GM19455 (cell line): ENCODE results near the gene RBFOX2.
"Not testable (repeated sequence)": the region's sequence is repeated elsewhere in the genome, so short reads cannot be mapped to it uniquely, and the experiment has no call there.

Experiments
- ATAC-seq: cut with Tn5 transposase; IDR thresholded peaks from one replicate; pipeline ENCODE4 v1.9.1; 2021; ENCODE audit not compliant: unreplicated experiment

The RBFOX2 gene

DNA sequence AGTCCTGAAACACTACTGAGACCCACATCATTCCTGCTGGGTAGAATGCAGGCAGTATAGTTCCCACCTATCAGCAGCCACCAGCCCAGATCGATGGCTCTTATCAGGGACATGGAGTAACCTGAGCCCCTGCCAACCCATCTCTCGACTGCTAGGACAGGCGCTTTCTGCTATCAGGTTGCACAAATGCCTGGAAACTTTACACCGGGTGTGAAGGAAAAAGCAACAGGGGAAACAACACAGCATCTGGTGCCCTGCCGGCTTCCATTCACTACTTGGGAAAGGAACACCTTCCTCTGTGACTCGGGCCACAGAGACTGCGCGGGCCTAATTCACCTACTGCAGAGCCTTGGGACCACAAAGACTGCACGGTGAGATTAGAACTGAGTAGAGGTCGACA lies 18.5 kb downstream of the RBFOX2 start:
- no peak for ATAC-seq

DNA sequence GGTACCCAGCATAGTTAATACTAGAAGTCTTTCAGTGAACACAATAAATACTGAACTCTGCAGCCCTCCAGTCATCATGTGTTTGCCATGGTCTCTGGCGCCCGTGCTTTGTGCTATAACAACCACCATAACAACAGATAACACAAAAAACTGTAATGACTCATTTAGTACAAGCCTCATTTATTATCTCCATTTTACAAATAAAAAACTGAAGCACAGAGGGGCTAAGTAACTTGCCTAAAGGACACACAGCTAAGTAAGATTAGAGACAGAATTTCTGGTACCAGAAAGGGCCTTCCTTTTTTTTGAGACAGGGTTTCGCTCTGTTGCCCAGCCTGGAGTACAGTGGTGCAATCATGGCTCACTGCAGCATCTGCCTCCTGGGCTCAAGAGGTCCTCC lies 19.5 kb downstream of the RBFOX2 start:
- no peak for ATAC-seq

DNA sequence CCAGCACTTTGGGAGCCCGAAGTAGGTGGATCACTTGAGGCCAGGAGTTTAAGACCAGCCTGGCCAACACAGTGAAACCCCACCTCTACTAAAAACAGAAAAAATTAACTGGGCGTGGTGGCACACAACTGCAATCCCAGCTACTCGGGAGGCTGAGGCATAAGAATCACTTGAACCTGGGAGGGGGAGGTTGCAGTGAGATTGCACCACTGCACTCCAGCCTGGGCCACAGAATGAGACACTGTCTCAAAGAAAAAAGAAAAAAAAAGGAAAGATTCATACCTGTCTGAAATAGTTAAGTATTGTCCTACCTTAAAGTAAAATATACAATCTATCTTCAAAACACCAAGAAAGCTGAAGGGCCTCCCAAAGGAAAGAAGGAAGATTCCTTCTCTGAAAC lies 20.1 kb downstream of the RBFOX2 start:
- no peak for ATAC-seq

DNA sequence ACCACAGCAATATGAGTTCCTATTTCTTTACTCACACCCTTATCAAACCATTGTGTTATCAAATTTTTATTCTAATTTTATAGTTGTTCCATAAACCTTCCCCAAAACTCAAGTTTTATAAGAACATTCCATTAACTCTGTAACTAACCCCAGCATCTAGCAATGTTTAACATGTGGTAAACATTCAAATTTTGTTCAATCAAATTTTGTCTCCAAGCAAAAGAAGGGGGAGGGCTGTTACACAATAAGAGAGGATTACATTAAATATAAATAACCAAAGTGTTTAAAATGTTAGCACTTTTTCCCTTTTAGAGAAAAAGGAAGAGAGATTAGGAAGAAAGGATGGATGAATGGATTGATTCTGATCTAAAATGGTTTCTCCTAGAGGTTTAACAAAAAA lies 20.5 kb downstream of the RBFOX2 start:
- no peak for ATAC-seq

DNA sequence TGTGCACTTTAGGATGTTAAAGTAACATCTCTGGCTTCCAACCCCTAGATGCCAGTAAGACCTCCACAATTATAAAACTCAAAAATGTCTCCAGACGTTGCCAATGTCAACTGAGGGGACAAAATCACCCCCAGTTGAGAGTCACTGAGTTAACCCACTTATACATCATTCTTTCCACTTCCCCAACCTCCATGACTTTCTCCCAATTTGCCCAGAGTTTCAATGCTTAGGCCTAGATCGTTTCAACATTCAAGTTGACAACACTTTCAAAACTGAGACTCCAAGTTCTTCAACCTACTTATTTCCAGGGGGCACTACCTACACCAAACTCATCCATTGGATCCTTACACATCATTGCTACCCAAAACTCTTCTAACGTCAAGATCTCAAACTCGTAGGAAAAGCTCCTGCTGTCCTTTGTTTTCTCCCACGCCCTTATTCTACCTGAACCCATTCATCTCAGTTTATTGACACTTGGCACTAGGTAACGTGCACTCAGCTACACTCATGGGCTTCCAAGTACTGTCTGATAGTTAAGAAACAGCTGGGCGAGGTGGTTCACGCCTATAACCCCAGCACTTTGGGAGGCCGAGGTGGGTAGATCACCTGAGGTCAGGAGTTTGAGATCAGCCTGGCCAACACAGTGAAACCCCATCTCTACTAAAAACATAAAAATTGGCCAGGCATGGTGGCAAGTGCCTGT lies 24.5 kb downstream of the RBFOX2 start:
- no peak for ATAC-seq

DNA sequence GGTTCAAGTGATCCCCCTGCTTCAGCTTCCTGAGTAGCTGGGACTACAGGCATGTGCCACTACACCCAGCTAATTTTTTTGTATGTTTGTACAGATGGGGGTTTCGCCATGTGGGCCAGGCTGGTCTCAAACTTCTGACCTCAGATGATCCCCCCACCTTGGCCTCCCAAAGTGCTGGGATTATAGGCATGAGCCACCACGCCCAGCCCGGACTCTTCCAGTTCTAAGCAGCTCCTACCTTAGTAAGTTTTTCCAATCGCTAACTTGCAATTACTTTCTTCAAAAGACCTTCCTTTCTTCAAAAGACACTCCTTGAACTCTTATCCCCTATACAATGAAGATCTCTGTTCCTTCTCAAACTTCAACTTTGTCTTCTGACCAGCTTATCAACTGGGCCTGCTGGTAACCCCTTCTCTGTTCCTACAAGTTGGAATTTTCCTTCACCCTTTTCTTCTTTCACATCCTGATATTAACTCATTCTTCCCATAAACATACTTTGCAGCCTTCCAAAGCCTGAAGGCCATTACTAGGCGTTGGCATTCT lies 25.8 kb downstream of the RBFOX2 start:
- ATAC-seq: no peak

DNA sequence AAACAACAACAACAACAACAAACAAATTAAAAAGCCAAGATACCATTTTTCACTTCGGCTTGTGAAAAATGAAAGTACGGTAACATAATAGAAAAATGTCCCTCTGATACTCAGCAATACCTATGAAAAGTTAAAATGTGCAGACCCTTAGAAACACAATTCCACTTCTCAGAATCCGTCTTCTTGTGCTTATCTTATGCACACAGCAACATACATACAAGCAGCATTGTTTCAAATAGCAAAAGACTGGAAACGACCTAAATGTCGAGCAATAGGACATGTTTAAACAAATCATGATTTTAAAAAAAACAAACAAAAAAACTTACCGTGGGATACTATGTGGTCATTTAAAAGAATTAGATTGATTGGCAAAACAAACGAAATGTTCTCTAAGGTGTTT lies 26.5 kb downstream of the RBFOX2 start:
- no peak for ATAC-seq

DNA sequence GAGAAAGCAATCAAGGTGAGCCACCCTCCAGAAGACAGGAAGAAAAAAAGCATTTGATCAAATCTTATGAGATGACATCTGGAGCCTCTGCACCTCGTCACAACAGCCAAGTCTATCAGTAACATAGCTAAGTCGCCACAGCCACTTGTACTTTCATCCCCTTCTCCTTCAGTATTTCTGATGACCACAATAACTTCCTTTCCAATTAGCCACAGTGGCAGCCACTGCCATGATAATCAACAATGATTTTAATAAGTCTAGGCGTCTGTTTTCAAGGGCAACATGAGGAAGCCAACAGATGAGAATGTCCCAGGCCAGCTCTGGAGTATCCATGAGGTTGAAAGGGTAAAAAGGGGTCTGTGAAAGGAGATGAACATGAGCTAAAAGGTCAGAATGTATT lies 29.9 kb downstream of the RBFOX2 start:
- ATAC-seq: no peak

DNA sequence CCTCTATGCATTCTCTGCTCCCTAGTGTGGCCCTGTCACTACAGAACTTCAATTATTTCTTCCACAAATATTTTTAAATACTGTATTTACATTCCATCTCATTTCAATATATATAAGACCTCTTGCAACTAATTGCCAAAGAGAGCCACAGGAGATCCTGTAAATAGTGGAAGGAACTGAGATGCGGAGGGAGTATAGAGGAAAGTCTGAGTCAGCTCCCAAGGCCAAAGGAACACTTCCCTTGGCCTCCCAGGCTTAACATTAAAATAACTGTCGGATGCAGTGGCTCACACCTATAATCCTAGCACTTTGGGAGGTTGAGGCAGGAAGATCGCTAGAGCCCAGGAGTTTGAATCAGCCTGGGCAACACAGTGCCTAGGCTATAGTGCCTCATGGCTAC lies 31.2 kb downstream of the RBFOX2 start:
- ATAC-seq: no peak

DNA sequence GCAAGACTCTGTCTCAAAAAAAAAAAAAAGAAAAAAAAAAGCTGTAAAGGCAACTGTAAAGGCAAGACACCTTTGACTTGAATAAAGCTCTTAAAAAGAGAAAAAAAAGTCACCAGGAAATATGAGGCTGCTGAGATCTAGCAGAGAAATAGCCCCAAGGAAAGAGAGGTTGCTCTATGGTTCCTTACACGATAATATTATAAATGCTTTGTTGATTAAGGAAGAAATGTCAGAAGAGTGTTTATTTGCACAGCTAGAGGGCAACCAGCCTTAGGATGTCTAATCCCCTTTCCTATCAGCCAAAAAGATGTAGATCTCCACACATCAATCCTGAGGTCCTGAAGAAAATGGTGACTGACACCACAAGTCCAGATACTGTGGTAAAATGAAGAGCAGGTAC lies 32.0 kb downstream of the RBFOX2 start:
- no peak for ATAC-seq

DNA sequence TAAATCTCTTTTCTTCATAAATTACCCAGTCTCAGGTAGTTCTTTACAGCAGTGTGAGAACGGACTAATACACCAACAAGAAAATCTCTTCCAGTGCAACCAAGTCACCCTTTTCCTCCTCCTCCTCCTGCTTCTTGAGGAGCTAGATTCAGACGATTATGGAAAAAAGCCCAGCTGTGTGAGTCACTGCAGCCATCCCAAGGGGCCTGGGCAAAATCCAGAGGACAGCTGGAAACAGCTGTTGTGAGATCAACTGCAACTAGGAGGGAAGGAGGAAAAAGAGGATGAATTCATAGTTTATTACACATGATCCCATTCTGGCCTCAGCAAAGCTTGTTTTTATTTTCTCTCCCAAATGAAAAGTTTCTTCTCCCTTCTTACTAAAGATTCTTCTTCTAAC lies 32.9 kb downstream of the RBFOX2 start:
- ATAC-seq: no peak

DNA sequence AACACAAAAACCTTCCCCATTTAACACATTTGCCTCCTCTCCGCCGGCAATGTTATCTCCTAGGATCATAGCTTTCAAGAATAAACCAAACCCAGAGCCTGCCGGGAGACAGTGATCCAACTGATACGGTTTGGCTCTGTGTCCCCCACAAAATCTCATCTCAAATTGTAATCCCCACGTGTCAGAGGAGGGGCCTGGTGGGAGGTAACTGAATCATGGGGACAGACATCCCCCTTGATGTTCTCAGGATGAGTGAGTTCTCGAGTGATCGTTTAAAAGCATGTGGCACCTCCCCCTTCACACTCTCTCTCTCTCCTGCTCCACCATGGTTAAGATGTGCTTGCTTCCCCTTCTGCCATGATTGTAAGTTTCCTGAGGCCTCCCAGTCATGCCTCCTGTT lies 33.3 kb downstream of the RBFOX2 start:
- no peak for ATAC-seq

DNA sequence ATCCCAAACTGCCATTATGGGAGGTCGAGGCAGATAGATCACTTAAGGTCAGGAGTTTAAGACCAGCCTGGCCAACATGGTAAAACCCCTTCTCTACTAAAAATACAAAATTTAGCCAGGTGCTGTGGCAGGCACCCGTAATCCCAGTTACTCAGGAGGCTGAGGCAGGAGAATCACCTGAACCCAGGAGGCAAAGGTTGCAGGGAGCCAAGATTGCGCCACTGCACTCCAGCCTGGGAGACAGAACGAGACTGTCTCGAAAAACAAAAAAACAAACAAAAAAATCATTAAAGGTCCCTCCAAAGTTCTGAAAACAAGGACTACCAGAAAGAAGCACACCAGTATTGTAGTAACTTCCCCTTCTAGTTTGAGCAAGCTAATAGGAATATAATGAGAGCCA lies 34.9 kb downstream of the RBFOX2 start:
- not testable (repeated sequence) for ATAC-seq

DNA sequence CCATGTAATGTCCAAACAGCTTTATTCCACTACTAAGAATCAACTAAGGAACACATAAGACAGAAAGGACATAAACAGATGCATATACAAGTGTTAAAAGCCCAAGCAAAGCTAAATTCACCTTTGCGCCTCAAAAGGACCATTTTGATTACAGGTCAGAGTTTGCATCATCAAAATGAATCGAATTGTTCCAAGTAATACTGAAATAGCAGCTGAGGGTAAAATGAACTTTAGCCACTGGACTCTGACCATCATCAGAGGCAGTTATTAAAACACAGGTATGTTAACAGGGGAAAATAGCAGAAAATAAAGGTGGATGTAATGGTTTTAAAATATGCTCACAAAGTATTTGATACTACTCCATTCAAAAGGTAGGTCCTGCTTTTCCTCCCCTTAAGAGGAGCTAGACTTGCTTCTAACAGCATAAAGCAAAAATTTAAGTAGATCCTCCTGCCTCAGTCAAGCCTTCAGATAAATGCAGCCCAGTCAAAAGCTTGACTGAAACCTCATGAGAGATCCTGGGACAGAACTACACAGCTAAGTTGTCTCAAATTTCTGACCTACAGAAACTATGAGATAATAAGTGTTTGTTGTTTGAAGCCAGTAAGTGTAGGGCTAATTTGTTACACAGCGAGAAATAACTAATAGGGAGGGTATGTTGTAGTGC lies 35.4 kb downstream of the RBFOX2 start:
- no peak for ATAC-seq

DNA sequence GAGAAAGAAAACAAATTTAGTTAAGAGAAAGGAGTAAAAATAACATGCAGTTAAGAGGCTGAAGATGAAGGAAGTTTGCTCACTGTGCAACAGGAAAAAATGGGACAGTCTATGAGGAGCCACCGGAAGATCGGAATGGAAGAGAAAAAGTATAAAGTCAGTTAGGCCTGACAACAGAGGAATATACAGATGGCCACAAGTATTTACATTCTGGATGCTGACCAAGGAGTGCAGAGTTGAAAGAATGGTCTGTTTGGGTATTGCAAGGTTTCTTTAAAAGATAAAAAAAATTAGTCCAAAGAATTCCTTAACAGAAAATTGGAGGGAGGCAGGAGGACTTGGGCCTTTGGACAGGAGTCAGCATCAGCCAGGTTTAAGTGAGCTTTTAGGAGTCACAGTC lies 37.5 kb downstream of the RBFOX2 start:
- no peak for ATAC-seq

DNA sequence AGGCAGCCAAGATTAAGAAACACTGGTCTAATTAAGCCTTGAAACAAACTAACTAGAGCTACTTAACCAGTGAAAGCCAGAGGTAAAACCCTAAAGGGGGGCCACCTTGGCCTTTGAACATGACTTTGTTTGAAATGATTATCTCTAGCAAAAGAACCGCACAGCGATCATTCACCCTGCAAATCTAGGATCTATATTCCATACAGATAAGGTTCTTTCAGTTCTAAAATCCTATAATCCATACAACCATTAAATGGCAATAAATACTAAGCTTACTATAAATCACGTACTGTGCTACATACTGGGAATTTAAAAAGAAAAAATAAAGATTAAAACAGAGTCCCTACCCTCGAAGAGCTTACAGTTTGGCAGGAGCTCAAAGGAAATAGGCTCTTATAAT lies 40.6 kb downstream of the RBFOX2 start:
- no peak for ATAC-seq

DNA sequence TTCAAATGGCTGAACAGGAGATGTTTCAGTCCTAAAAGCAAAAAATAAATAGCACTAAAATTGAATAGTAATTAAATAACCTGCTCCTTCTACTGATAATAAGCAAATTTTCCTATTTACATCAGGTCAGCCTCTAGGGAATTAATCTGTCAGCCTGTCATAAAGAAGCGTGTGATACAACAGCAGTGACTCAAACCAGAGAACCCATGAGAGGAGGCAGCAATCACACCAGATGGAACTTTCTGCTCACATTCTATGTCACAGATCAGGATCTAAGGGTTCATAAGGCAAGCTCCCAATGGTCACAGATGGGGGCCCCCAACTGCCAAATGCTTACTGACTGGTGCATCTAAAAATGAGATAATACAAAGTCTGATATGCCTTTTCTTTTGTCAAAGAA lies 41.1 kb downstream of the RBFOX2 start:
- no peak for ATAC-seq

DNA sequence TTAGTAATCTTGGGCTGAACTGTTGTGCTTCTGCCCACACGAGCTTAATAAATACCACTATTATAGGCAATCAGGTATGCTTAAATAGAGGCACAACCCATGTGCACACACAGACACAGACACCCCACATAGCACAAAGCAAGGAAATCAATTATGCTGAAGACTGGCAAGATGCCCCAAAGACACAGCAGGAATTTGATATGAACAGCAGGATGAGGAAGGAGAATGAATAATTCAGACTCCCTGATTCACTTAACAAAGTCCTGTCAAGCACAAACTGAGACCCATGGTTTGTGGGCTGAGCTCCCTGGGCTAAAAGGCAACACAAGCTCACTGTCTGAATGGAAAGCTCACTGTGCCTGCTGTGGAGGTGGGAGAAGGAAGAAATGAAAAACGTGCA lies 42.5 kb downstream of the RBFOX2 start:
- no peak for ATAC-seq

DNA sequence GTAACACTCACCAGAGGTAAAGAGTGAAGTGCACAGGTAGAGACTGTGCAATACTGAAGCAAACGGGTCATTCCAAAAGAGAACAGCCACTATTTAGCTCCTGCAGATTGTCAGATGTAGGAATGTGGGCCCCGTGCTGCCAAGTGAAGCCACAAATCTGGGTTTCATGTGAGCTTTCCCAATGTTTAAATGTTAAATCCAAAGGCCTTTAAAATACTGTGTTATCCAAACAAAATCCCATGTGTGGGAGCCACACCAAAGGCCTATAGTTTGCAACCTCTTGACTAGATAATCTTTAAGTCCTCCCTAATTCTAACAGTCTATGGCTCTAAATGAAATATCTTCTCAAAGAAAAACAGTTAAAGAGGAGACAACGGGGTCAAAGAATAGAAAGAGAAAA lies 43.3 kb downstream of the RBFOX2 start:
- ATAC-seq: no peak

DNA sequence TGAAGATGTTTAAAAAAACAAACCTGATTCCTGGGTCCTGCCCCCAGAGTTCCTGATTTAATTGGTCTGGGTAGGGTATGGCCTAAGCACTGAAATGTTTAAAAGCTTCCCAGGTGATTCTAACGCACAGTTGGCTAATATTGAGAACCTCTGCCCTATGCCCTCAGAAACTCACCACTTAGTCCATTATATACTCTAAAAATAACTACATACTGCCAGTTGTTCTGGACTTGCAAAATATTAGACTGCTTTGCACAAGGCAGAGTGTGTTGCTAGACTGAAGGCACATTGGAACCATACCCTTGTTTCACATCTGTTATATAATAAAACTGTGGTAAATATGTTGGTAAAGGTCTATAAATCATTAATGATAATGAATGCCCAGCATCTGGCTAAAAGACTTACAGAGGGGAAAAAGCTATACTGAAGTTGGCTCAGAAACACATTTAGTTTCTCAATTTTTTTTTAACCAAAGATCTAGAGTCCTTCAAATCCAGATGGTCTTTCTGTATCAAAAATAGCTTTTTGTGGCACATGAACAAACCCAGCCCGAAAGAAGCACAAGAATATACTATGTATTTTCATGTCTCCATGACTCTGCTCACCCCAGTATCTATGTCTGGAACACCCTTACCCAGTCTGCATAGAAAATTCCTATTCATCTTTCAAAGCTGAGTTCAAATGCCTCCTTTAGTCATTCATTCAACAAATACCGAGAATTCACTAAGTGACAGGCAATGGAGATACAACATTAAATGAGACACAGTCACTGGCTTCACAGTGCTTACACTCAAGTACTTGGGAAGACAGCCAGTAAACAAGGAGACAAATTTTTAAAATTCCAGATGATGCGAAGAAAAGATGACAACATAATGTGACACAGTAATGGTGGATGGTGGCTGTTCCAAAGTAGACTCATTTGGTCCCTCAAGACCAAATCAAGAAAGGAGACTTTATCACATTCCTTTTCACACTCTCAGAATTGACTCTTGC lies 44.1 kb downstream of the RBFOX2 start:
- ATAC-seq: no peak

DNA sequence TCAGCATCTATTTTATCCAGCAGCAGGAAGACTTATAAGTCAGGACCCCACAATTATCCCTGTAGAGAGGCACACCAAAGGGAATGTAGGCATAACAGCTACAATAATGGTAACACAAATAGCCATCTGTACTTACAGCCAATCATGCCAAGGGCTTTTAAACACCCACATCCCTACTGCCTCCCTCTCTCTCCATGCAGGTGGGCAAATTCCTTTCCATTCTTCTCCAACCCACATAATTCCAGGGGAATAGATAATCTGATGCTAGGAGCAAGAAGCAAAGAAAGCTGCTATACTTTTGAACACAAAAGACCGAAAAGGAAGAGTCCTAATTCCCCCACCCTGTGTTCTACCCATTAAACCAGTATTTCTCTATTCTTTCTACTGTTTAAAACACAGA lies 46.7 kb downstream of the RBFOX2 start:
- no peak for ATAC-seq

DNA sequence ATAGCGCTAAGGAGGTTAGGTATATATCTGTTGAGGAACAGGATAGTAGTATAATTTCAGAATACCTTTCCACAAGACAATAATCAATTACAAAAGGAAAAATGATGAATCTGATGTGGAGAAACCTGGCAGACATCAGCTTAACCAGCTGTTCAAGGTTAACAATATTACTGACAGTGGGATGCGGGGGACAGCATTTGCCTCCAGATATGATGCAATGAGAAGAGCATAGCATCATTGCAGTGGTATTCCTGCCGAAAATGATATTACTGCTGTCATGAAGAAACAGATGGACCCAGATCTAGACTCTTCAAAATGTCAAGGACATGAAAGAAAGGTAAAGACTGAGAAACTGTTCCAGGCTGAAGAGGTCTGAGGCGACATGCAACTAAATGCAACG lies 49.7 kb downstream of the RBFOX2 start:
- no peak for ATAC-seq
